GM19099 (cell line): Measurements from ENCODE around the gene KDM2A.

ENCODE experiments used
- POLR2A ChIP-seq: IDR thresholded peaks from 3 replicates; pipeline ENCODE4 v1.6.1; 2011; ENCODE audit warnings: low read depth; ENCODE audit not compliant: insufficient read length; ENCODE audit errors: extremely low read depth

The KDM2A gene

DNA sequence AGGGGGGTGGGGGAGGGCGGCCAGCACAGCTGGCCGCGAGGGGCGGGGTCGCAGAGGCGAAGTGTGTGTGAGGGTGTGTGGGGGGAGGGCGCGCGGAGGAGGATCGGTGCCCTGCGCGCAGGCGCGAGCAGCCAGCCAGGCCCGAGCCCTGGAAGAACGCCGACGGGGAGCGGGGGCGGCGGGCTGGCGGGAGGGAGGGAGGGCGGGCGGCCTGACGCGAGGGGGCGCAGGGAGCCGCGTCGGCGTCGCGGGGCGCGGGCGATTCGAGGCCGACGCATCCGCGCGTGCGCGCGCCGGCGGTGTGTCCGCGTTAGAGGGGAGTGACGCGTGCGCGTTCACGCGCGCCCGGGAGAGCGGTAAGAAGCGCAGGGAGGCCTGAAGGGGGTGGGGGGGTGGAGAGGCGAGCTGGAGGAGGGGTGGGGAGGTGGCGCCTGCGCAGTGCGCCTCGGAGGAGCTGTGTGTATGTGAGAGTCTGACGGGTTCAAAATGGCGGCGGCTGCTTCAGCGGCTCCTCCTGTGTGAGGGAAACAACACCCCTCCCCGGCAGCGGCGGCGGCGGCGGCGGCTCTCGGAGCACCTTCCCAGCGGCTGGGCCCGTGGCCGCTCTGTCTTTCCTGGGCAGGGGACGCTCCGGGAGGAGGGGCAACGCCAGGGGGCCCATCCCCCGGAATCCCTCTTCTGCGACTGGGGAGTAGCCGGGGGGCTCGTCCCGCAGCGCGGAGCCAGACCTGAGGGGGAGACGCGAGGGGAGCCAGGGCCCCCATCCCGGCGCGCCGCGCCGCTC lies at the start of gene KDM2A:
Gene KDM2A, plus strand, starts transcription at position 463 of the 784 bp plus-strand sequence. CDS start 2,054 bp downstream, outside the sequence.
- no peak for TF ChIP-seq POLR2A

- TF ChIP-seq POLR2A: no peak
Observed at GRCh38 chr11:67071420-67072284, 47.4 kb upstream of the KDM2A start.

DNA sequence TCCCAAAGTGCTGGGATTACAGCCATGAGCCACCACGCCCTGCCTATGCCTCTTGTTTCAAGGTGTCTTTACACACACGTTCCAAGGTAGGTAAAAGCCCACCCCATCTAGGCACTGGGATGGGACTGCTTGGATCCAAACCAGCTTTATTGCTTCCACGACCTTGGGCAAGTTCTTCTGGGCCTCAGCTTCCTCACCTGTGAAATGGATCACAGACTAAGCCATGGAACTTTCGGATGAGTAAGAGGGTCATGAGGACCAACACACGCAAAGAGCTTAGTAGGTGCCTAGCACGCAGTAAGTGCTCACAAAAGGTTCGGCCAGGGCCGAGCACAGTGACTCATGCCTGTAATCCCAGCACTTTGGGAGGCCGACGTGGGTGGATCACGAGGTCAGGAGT lies 46.8 kb upstream of the KDM2A start:
- no peak for TF ChIP-seq POLR2A

DNA sequence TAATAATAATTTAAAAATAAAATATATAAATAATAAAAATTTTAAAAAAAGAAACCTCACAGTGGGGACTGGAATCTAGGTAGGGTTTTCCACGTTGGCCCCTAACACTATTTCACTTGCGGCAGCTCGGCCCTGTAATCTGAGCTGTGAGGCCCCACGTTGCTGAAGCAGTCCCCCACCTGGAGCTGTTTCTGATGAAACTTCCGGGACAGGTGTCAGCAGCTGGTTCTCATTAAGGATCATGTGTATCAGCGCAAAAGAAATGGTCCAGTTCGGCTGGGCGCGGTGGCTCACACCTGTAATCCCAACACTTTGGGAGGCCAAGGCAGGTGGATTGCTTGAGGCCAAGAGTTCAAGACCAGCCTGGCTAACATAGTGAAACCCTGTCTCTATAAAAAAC lies 45.2 kb upstream of the KDM2A start:
- no peak for TF ChIP-seq POLR2A

- TF ChIP-seq POLR2A: no peak
Observed at GRCh38 chr11:67076202-67076601, 42.9 kb upstream of the KDM2A start.

- TF ChIP-seq POLR2A: no peak
Observed at GRCh38 chr11:67079065-67079705, 39.9 kb upstream of the KDM2A start.

GRCh38 chr11:67082071-67082791 lies 36.8 kb upstream of the KDM2A start:
- no peak for TF ChIP-seq POLR2A

DNA sequence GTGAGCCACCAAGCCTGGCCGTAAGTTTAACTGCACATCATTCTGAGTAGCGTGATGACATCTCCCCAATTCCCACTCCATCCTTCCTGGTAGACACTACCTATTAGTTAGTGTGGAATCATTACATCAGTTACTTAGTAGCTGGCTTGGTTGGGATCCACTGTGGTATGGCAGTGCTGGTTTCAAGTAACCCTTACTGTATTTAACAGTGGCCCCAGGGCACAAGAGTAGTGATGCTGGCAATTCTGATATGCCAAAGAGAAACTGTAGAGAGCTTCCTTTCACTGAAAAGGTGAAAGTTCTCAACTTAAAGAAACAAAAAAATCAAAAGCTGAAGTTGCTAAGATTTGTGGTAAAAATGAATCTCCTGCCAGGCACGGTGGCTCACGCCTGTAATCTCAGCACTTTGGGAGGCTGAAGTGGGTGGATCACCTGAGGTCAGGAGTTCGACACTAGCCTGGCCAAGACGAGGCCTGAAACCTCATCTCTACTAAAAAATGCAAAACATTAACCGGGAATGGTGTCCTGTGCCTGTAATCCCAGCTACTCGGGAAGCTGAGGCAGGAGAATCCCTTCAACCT lies 35.2 kb upstream of the KDM2A start:
- no peak for TF ChIP-seq POLR2A

GRCh38 chr11:67085617-67086016 lies 33.4 kb upstream of the KDM2A start:
- TF ChIP-seq POLR2A: no peak

GRCh38 chr11:67090717-67091116 lies 28.3 kb upstream of the KDM2A start:
- TF ChIP-seq POLR2A: no peak

- TF ChIP-seq POLR2A: no peak
Observed at GRCh38 chr11:67095214-67095507, 23.9 kb upstream of the KDM2A start.

- no peak for TF ChIP-seq POLR2A
Observed at GRCh38 chr11:67098799-67099429, 20.1 kb upstream of the KDM2A start.

DNA sequence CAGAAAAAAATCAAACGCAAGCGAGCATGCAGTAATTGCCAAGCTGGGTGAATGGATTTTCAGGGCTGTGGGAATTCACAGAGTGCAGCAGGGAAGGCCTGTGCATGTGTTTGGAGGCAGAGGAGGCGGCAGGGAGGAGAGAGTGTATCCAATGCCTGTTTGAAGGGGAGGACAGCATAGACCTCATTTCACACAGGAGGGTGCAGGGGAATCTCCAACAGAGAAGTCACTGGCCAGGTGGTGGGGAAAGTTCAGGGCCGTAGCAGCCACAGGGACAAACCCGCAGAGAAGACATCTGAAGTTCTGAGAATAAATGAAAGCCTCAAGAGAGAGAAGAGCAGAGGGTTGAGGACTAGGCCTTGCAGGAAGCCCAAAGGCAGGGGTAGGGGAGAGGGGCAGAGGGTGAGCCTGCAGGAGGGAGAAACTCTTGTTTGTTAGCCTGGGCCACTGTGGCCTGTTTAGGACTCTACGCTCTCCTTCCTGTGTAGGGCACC lies 19.2 kb upstream of the KDM2A start:
- TF ChIP-seq POLR2A: no peak

DNA sequence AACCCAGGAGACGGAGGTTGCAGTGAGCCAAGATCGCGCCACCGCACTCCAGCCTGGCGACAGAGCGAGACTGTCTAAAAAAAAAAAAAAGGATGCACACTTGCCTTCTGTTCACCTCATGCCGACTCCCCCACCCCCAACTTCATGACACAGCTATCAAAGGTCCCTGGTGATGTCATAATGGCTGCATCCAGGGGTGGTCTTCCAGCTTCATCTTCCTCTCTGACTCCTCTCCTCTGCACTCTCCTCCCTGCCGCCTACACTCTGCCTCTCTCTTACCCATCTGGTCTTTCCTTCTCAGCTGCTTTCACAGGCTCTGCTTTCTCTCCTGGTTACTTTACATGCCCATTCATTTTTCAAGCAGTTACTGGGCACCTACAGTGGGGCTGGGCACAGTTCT lies 16.4 kb upstream of the KDM2A start:
- no peak for TF ChIP-seq POLR2A

DNA sequence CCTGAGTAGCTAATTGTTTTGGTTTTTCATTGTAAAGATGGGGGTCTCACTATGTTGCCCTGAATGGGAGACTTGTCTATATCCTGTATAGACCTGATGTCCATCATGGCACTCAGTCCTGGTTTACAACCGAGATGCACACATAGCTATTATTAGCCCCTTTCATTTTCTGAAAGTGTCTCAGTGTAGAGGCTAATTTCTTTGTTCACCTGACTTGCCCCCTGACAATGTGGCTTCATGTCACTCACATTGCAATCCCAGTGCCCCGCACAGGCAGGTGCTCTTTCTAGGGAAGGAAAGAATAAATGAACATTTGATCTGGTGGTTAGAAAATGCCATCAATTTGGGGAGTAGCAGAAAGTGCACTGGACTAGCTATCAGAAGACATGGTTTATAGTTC lies 13.1 kb upstream of the KDM2A start:
- TF ChIP-seq POLR2A: no peak

DNA sequence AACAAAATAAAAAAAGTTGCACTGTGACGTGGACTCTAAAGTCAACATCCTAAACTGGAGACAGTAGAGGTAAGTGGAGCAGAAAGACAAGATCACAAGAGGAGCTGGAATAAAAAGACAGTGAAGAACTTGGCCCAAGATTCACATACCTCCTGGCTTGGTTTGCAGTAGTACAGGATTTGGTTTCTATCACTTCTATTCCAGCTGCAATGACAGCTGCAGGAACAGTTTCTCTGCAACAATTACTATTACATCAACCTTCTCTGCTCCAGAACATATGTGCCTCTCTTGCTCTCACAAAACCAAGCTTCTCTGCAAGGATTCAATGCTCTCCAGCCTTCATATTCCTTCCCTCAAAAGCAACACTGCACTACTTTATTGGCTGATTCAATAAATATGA lies 7.8 kb upstream of the KDM2A start:
- TF ChIP-seq POLR2A: no peak
